Brain microvascular endothelial cell (primary cell): ENCODE results near the gene TBC1D17.
A peak's percentile ranks its signal among the peaks of the same experiment; 100 is the strongest.

ENCODE experiments used
- DNase-seq: peaks from one replicate; pipeline ENCODE4 v3.0.0-alpha.2; 2020
- H3K27ac ChIP-seq: fragments of 250-450 bp; sonication (Bioruptor Pico); 2 replicates; pipeline ENCODE4 v1.5.1; 2020; ENCODE audit warnings: mild to moderate bottlenecking, moderate library complexity
- H3K27me3 ChIP-seq: fragments of 250-450 bp; sonication (Bioruptor Pico); replicated peaks from 2 replicates; pipeline ENCODE4 v1.5.1; 2020; ENCODE audit warnings: mild to moderate bottlenecking
- H3K36me3 ChIP-seq: fragments of 250-450 bp; sonication (Bioruptor Pico); replicated peaks from 2 replicates; pipeline ENCODE4 v1.5.1; 2020; ENCODE audit warnings: mild to moderate bottlenecking
- H3K4me3 ChIP-seq: 2 replicates; pipeline ENCODE4 v1.5.1; 2011; ENCODE audit warnings: low read depth, mild to moderate bottlenecking, control low read depth, low read length, moderate library complexity
- CTCF ChIP-seq: IDR thresholded peaks from 2 replicates; pipeline ENCODE4 v1.5.1; 2011; ENCODE audit warnings: low read depth, mild to moderate bottlenecking, moderate library complexity, low read length, control low read depth, inconsistent platforms; ENCODE audit errors: missing control alignments
- in situ Hi-C: cut with HindIII; loops from 2 replicates; pipeline ENCODE4 v1.10.0; 2017; ENCODE audit warnings: low sequenced_read_pairs, low pct_ligation_motif_present

The TBC1D17 gene

GRCh38 chr19:49844138-49845095, 33.1 kb upstream of the TBC1D17 start:
- H3K4me3 ChIP-seq = no peak overlapping the region

GRCh38 chr19:49845414-49845813, 32.1 kb upstream of the TBC1D17 start:
- DNase-seq = no peak
- Histone ChIP-seq H3K36me3 (peaks cover 2% of the 10 kb centered on the region), H3K27ac (no peak overlapping the region), H3K27me3 (no peaks in the 10 kb centered on the region), H3K4me3 (no peak overlapping the region)
- TF ChIP-seq CTCF = peak; percentile 23
- in situ Hi-C loops = no loop called here

More at GRCh38 chr19:49844138-49845095, 33.1 kb upstream of the TBC1D17 start:
- TF ChIP-seq CTCF = no peak
- no peak for DNase-seq
- Histone ChIP-seq H3K36me3 (peaks cover 3% of the 10 kb centered on the region), H3K27ac (no peak overlapping the region), H3K27me3 (no peaks in the 10 kb centered on the region)
- in situ Hi-C loops = no loop called here

- Histone ChIP-seq H3K27ac (no peak overlapping the region), H3K36me3 (no peaks in the 10 kb centered on the region), H3K27me3 (no peaks in the 10 kb centered on the region), H3K4me3 (no peak overlapping the region)
- in situ Hi-C loops = no loop called here
- DNase-seq = no peak
- no peak for TF ChIP-seq CTCF
These were observed 31.1 kb upstream of the TBC1D17 start for GRCh38 chr19:49846408-49846807.

- in situ Hi-C loops = no loop called here
- Histone ChIP-seq H3K27ac (no peak overlapping the region), H3K27me3 (no peaks in the 10 kb centered on the region), H3K4me3 (no peak overlapping the region), H3K36me3 (no peaks in the 10 kb centered on the region)
- no peak for TF ChIP-seq CTCF
- peak; percentile 81 for DNase-seq
These were observed 29.5 kb upstream of the TBC1D17 start for GRCh38 chr19:49847731-49848696.

- no peak for TF ChIP-seq CTCF
- Histone ChIP-seq H3K4me3 (no peak overlapping the region), H3K36me3 (no peaks in the 10 kb centered on the region), H3K27me3 (no peaks in the 10 kb centered on the region), H3K27ac (no peak overlapping the region)
- in situ Hi-C loops = no loop called here
- no peak for DNase-seq
These were observed 28.6 kb upstream of the TBC1D17 start for GRCh38 chr19:49848938-49849337.
